ENCODE results near the gene CNN2. TPM values are rescaled to one million over a fixed set of nuclear protein-coding genes. Genes with fewer than 3 reads are reported as not detected.

Gene CNN2
- total and polyA plus RNA-seq, 9 of the 15 experiments (the other 6 are each of a cell fraction or from before 2014, with no cell fraction given): 12.1 to 174 (median 52.7) TPM

GRCh38 chr19:1018393-1018792 lies 8.0 kb upstream of the CNN2 start (continued):
- no peak for TF ChIP-seq ZNF277 (CRISPR knock-in tag; IDR thresholded peaks at IDR 0.05; ENCODE audit: borderline replicate concordance)
- no peak for TF ChIP-seq RBM15 (IDR thresholded peaks at IDR 0.05; ENCODE audit: insufficient read depth, low read length)
- 0 out of 2 replicates have a peak, but pooled peaks have one; percentile 24 for TF ChIP-seq ZFX (CRISPR knock-in tag; IDR thresholded peaks at IDR 0.05)
- no peak for TF ChIP-seq HMGXB4 (CRISPR knock-in tag; IDR thresholded peaks at IDR 0.05)
- TF ChIP-seq NCOR1 (IDR thresholded peaks at IDR 0.05): peak; percentile 74
- 0 out of 2 replicates have a peak, but pooled peaks have one; percentile 41 for TF ChIP-seq PHB2 (IDR thresholded peaks at IDR 0.05; ENCODE audit: low read depth)
- TF ChIP-seq ZBTB34 (CRISPR knock-in tag; IDR thresholded peaks at IDR 0.05): no peak
- TF ChIP-seq KDM4B (IDR thresholded peaks at IDR 0.05; ENCODE audit: borderline replicate concordance in 2 of 2, low read depth in 1 of 2): no peak
- no peak for TF ChIP-seq L3MBTL2 (IDR thresholded peaks at IDR 0.05)
- no peak for TF ChIP-seq MCM3 (IDR thresholded peaks at IDR 0.05)
- TF ChIP-seq NR2C1 (IDR thresholded peaks at IDR 0.05): no peak
- no peak for TF ChIP-seq NR2C1 (tag; IDR thresholded peaks at IDR 0.05)
- peak; percentile 94 for TF ChIP-seq HDAC2 (IDR thresholded peaks at IDR 0.05)
- TF ChIP-seq MAFG (tag; conservative IDR thresholded peaks at IDR 0.05): no peak
- TF ChIP-seq ATF7 (IDR thresholded peaks at IDR 0.05): no peak
- TF ChIP-seq ZNF347 (CRISPR knock-in tag; IDR thresholded peaks at IDR 0.05; ENCODE audit: low read depth): no peak
- no peak for TF ChIP-seq PHF21A (IDR thresholded peaks at IDR 0.05; ENCODE audit: borderline replicate concordance, low read depth)
- 0 out of 2 replicates have a peak, but pooled peaks have one; percentile 26 for TF ChIP-seq CXXC5 (CRISPR knock-in tag; IDR thresholded peaks at IDR 0.05)
